Measurements from ENCODE around the gene AUTS2.
"Not testable (repeated sequence)": the region's sequence is repeated elsewhere in the genome, so short reads cannot be mapped to it uniquely, and the experiment has no call there.

AUTS2 gene

DNA sequence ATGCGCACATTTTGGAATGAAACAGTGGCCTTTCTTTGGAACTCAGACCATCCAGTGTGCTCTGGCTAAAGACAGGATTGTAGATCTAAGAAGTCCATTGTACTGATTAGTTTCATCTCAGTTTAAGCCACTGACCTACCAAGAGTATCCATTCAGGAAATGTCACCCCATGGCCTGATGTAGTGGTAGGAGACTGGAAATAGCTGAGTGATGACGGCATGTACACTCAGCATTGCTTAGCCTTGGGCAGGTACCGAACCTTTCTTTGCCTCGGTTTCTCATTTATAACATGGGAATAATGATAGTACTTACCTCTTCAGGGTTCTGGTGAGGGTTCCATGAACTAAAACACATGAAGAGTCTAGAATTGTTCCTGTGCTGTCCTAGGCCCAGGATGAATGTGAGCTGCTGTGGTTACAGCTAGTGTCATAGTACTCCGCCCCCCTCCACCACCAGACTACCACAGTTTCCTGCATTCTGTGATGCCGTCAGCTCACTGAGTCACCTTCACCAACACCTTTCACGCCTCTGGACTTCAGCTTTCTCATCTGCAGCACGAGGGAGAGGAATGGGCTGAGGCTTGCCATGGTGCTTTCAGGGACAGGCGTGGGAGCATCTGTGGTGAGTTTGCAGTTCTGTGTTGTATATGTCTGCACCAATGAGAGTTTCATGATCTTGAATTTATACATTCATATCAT lies 1049.7 kb downstream of the AUTS2 start:
- DNase-seq (ENCODE audit: low read depth, low spot score) = peak; percentile 52

DNA sequence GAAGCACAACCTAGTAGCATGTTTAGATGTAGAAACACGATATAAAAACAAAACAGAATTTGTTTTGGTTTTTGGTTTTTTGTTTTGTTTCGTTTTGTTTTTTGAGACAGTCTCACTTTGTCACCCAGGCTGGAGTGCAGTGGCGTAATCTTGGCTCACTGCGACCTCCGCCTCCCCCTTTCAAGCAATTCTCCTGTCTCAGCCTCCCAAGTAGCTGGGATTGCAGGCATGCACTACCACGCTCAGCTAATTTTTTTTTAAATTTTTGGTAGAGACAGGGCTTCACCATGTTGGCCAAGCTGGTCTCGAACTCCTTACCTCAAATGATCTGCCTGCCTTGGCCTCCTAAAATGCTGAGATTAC lies 1050.2 kb downstream of the AUTS2 start:
- DNase-seq (ENCODE audit: low read depth, low spot score) = not testable (repeated sequence)

DNA sequence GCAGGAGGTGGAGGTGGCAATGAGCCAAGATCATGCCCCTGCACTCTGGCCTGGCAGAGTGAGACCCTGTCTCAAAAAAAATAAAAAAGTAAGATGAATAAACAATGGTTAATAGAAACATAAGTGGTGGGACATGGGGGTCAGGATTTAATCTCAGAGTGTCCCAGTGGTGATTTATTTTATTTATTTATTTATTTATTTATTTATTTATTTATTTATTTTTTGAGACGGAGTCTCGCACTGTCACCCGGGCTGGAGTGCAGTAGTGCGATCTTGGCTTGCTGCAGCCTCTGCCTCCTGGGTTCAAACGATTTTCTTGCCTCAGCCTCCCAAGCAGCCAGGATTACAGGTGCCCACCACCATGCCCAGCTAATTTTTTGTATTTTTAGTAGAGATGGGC lies 1051.0 kb downstream of the AUTS2 start:
- no peak for DNase-seq (ENCODE audit: low read depth, low spot score)

DNA sequence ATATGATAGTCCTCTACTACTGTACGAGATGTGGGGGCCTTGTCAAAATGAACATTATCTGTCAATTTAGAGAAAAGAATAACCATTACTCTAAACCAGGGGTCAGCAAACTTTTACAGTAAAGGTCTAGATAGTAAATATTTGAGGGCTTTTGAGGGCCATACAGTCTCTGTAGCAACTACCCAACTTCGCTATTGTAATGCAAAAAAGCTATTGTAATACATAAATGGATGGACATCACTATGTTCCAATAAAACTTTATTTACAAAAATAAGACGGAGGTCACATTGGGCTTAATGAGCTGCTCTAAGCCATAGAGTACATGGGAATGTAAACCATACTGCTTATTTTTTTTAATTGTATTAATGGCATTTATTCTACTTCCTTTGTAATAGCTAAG lies 1055.9 kb downstream of the AUTS2 start:
- no peak for DNase-seq (ENCODE audit: low read depth, low spot score)

DNA sequence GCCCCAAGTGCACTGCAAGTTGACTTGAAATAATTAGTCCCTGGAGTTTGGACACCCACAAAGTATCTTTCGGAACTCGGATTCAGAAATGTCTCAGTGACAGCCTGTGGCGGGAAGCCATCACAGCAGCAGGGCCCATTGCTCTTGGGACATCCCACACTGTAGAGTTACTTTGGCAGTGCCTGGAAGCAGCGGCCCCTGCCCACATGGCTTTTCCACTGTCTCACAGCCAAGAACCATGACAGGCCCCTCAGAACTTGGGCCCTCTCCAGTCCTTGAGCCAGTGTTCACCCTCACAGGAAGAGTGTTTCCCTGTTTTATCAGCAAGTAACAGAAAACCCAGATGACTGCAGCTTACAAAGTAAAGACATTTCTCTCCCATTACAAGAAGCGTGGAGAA lies 1056.7 kb downstream of the AUTS2 start:
- DNase-seq (ENCODE audit: low read depth, low spot score) = no peak

DNA sequence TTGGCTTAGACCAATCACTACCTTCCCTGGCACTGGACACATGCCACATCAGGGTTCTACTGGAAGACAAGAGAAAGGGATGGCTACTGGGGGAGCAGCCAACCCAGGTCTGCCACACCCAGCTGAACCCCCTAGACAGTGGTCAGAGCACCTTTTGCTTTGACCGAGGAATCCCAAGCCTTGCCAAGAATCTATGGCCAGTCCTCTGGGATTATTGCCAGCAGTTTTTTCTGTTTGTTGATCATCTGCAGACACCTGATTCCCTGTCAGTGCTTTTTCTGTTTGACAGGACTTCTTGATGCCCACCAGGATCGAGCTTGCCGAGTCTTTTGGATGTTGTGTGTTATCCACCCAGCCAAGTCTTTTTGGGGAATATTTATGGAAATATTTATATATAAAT lies 1057.4 kb downstream of the AUTS2 start:
- DNase-seq (ENCODE audit: low read depth, low spot score) = no peak

DNA sequence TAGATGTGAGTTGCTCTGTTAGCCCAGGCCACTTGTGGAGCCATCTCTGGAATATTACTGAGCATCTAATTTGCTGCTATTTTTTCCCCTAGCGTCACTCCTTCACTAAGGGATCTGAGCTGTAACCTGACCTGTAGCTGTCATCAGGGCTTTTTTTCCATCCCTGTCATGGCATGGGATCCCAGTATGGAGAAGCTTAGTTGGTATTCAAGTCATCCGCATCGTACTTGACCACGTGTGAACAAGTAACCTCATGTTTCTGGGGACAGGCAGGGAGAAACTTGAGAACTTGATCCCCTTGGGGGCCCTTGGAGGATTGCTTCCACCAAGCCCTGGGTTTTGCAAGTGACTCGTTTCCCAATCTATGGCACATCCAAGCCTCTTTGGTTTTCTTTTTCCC lies 1059.3 kb downstream of the AUTS2 start:
- DNase-seq (ENCODE audit: low read depth, low spot score) = no peak

DNA sequence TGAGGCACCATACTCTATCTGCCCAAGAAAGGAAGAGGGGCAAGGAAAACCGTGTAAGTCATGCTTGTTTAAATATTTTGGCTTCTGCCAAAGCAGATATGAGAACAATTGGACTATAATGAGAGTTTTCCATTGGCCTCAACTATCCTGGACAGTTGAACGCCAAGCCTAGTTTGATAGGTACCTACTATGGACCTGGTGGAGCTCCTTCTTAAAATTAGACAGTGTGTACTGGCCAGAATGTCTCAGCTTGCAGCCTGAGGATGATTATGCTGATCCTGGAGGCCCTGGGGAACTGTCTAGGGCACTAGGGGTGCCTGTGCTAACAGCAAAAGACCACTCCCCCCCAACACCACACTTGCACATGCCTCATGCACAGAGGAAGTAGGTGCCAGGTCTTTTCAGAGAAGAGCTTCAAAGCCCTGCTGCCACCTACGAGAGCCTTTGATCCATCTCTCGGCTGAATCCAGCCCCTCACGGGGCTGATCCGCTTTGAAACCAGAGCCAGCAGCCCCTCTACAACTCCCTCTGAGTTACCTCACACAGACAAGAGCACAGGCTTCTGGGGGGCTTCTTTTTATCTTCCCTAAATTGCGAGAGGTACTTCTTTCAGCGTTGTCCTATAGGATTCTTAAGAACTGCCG lies 1059.8 kb downstream of the AUTS2 start:
- DNase-seq (ENCODE audit: low read depth, low spot score) = no peak

DNA sequence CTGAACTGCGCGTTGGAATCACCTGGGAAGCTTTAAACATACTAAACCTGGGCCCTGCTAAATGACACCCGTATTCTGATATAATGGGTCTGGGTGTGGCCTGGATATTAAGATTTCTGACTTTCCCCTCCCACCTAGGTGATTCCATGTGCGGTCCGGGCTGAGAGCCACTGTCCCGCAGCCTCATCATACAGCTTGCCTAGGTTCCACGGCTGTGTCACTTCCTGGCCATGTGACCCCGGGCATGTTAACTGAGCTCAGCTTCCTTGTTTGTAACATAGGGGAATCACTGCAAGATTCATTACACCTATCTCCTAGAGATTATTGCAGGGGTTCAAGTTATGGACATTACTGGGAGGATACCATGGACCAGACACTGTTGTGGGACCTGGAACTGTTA lies 1061.0 kb downstream of the AUTS2 start:
- DNase-seq (ENCODE audit: low read depth, low spot score) = no peak

DNA sequence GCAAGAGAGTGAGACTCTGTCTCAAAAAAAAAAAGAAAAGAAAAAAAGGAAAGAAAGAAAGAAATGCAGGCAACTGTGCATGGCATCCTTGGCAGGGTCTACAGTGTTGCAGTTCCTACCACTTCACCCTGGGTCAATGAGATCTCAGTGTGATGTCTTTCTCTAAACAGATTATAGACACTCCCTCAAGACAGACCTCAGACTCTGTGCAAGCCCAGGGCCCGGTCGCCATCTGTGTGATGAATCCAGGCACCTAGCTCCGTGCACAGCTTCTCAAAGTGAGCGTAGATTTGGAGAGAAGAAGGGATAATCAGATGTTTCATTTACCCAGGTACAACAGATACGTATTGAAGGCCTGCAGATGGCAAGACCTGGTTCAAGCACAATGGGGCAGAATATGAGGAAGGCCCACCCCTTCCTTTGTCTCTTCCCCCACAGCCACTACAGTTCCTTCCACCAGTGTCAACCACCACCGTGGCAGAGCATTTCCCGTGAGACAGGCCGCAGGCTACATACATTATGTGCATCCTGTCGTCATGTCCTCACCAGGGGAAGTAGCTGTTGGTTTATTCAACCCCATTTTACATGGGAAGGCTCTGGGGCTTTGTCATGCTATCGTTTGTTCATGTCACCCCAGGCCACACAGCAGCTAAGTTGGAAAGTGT lies 1062.0 kb downstream of the AUTS2 start:
- no peak for DNase-seq (ENCODE audit: low read depth, low spot score)

DNA sequence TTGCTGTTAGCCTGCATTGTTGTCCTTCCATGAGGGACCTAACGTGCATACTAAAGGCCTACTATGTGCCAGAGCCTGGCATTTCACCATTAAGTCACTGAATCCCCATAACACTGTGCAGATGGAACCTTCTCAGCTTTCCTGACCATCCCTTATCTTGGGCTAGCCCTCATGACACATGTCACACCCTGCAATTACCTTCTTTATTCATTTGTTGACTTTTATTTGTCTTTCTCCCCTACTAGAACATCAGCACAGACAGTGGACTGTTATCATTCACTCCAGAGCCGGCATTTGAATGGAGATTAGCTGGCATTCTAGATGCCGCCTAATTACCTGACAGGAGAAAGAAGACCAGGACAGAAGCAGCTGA lies 1062.5 kb downstream of the AUTS2 start:
- no peak for DNase-seq (ENCODE audit: low read depth, low spot score)

DNA sequence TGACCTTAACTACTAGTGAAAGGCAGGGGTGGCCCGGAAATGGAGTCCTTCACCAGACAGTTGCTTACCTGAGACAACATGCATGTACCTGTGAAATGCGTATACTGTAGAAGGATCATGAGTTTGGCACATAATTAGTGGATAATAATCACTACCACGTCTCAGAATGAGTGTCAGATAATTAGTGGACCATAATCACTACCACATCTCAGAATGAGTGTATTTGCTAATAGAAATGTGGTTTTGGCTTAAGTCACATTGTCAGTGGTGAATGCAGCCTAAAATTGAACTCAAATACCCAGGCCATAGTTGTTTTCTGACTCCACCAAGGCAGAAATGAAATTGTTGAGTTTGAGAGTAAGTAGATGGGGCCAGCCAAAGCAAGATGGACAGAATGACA lies 1065.4 kb downstream of the AUTS2 start:
- no peak for DNase-seq (ENCODE audit: low read depth, low spot score)

DNA sequence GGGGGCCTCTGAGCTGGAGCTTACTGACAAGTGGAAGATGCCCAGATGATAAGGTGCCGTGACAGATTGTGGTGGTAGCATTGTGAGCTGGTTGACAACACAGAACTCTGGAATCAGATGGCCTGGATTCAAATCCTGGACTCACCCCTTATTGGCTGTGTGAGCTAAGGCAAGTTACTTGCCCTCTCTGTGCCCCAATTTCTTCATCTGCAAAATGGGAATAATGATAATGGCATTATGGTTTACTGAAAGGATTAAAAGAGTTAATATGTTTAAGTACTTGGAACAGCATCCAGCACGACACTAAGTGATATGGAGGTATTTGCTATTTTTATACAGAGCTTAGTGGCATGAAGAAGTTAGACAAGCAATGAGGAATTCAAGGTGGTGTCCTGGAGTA lies 1067.7 kb downstream of the AUTS2 start:
- DNase-seq (ENCODE audit: low read depth, low spot score) = no peak

DNA sequence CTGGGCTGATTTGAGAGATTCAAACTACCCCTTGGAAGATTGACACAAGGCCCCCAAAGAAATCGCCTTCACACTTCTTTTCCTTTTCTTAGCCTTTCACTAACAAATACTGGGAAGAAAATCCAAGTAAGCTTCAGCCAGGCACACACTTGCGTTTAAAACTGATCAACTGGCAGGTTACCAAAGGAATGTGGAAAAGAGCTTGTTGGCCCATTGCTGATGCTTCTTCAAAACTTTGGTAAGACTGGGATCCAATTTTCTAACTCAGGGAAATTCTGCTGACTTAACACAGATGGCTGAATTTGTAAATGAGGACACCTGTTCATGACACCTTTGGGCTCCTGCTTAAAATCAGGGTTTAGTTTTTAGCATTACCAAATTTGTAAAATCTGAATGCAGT lies 1069.1 kb downstream of the AUTS2 start:
- DNase-seq (ENCODE audit: low read depth, low spot score) = no peak

DNA sequence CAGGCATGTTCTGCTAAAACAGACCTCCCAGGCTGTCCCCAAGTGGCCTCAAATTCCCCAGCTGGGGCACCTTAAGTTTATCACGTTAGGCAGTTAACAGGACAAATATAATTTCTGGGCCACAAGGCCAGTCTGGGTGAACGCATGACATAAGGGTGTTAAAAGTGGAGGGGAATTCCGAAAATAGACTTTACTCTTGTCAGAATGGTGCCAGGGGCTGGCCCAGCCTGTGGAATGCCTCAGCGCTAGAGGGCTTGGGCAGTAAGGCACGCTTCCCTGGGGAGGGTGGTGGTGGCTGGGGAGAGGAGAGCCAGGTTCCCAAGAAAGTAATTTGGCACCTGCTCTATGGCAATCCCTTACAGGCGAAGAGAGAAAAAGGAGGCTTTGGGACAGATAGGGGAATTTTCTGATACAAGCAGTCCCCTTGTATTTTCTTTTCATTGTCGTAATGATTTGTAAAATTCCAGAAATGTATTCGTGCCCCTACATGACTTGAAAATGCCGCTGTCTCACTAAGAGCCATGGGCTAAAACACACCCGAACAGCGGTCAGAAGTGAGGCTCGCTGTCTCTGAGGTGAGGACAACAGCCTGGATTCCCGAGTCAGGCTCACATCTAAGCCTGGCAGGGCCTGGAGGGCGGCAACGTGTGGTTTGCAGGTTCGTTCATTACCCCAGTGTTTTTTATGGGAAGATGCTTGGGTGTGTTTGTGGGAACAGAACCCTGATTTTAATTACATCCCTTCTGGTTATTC lies 1070.5 kb downstream of the AUTS2 start:
- DNase-seq (ENCODE audit: low read depth, low spot score) = no peak

DNA sequence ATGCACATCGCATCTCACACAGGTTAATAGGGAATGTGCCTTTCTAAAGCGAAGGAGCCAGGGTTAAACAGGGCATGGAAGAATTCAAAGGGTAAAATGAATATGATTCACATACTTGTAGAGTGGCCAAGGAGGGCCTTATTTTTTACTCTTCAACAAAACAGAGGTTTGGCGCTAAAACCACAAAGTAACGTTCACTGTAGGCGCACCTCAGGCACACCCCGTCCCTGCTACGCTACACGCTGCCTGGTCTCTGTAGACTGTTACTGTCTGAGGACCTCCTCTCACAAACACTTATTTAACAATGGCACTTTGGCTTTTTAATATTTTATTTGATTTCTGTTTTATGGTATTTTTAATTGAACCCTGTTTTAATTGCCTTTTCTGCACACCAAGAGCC lies 1071.6 kb downstream of the AUTS2 start:
- no peak for DNase-seq (ENCODE audit: low read depth, low spot score)

DNA sequence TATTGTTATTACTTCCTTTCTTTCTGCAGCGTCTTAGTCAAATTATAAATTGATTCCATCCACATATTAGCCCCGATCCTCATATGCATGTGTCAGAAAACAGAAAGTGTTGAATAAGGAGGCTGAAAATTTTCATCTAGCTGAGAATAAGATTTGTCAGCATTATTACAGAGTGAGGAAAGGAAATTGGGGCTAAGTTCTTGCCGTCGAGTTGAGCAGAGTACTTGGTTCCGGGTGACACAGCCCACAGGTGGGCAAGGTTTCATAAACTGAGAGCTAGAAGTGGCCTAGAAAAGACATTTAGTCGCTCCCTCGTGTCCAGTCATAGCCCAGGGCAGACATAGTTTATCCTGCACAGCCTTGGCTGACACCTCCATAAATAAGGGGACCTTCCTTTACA lies 1072.0 kb downstream of the AUTS2 start:
- no peak for DNase-seq (ENCODE audit: low read depth, low spot score)

DNA sequence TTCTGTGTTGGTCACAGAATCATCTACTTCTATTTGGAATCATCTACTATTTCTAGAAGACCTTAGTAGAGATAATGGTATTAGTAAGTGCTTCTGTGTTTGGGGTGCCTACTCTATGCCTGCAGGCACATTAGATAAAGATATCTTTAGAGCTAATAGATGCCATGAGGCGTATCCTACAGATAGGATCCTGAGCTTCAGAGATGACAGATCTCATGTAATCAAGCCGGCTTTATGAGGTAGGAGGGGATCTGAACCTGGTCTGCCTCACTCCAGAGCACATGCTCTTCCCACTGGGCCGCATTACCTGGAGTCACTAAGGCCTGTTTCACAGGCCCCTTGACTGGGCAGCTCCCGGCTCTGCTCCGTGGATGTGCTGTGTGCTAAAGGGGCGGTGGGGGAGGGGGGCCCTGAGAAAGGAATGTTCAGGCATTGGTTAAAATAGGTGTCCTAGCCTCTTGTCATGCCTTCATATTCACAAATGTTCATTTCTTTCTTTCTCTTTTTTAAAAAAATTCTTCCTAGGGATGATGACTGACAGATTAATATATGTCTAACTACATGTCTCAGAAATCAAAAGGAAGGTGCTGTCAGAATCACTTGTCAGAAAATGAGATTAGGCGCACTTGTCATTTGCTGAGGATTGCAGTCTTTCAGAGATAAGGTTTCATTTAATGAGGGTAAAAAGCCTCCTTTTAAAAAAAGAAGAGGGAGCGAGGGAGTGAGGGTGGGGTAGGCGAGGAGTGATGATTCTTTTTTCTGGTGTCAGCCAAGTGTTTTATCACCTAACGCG lies 1075.7 kb downstream of the AUTS2 start:
- DNase-seq (ENCODE audit: low read depth, low spot score) = no peak

DNA sequence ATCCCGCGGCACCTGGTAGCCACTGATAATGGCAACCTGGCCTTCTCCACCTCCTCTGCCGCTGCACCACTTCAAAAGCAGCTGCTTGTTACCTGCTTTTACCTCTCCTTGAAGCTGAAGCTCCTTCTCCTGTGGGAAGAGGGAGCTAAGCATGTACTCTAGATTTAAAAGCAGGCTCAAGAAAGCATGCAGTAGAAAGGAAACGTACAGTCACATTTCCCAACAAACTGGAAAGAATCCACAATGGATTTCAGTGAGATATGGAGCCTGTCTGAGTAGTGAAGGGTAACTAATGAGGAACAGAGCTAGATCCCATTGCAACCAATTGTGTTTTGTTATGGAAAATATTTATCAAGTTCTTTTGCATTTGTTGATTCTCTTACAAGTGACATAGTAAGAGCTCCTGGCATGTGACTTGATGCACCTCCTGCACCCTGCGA lies 1076.3 kb downstream of the AUTS2 start:
- no peak for DNase-seq (ENCODE audit: low read depth, low spot score)

DNA sequence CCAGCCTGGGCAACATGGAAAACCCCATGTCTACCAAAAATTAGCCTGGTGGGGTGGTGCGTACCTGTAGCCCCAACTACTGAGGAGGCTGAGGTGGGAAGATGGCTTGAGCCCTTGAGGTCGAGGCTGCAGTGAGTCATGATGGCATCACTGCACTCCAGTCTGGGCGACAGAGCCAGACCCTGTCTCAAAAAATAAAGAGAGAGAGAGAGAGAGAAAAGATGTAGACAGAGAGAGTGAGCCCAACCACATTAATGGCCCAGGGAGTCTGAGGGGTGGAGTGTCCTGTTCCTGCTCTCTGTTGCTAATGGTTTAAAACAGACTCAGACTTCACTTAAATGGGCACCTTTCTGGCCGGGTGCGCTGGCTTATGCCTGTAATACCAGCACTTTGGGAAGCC lies 1078.0 kb downstream of the AUTS2 start:
- DNase-seq (ENCODE audit: low read depth, low spot score) = no peak

DNA sequence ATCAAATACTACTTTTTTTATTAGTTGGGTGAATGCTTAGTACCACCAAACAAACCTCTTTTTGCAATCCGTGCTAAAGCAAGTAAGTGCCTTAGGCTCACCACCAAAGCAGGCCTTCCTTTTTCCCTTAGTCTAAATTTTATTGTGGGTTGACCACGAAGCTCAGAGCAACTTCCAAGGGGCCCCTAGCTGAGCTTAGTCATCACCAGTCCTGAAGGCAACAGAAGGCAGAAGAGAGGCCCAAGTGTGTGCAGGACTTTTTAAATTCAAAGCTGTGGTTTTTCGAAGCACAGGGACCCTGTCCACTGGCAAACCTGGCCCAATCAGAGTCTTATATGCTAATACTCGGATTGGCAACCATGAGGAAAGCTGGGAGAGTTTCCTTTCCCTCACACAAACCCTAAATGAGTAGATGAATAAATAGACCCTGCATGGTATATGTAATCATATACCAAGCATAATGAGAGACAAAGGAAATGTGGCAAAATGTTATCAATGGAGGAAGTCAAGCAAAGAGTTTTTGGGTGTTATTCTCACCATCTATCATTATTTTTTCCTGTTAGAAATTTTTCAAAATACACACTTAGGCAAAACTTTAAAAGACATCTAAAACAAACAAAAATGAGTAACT lies 1080.5 kb downstream of the AUTS2 start:
- DNase-seq (ENCODE audit: low read depth, low spot score) = no peak
